BE2C (cell line): Measurements from ENCODE around the gene CRNKL1.

Experiments used
- DNase-seq: peaks from one replicate; pipeline ENCODE4 v3.0.0-alpha.2; 2020
- H3K27me3 ChIP-seq: fragments of 250-450 bp; sonication (Bioruptor Pico); 2 replicates; pipeline ENCODE4 v1.5.1; 2020; ENCODE audit warnings: mild to moderate bottlenecking
- H3K36me3 ChIP-seq: fragments of 250-450 bp; sonication (Bioruptor Pico); 2 replicates; pipeline ENCODE4 v1.5.1; 2020; ENCODE audit warnings: mild to moderate bottlenecking
- H3K4me1 ChIP-seq: fragments of 250-450 bp; sonication (Bioruptor Pico); 2 replicates; pipeline ENCODE4 v1.5.1; 2020
- H3K4me3 ChIP-seq: 2 replicates; pipeline ENCODE4 v1.5.1; 2011; ENCODE audit warnings: low read depth, low read length
- H3K9me3 ChIP-seq: fragments of 250-450 bp; sonication (Bioruptor Pico); 2 replicates; pipeline ENCODE4 v1.5.1; 2020
- CTCF ChIP-seq: IDR thresholded peaks from 2 replicates; pipeline ENCODE4 v1.5.1; 2012; ENCODE audit warnings: mild to moderate bottlenecking, low read depth, low read length

Gene CRNKL1

GRCh38 chr20:20083807-20084206 lies 31.5 kb upstream of the CRNKL1 start:
- Histone ChIP-seq H3K4me1 (peaks cover 7% of the 10 kb centered on the region; the same call in 1 of the 2 replicates), H3K27me3 (no peaks in the 10 kb centered on the region), H3K9me3 (no peaks in the 10 kb centered on the region), H3K4me3 (peak overlapping the region; percentile 44), H3K36me3 (no peaks in the 10 kb centered on the region)
- no peak for DNase-seq
- TF ChIP-seq CTCF: peak; percentile 61

GRCh38 chr20:20079102-20079784 lies 27.0 kb upstream of the CRNKL1 start:
- DNase-seq: no peak
- Histone ChIP-seq H3K27me3 (no peaks in the 10 kb centered on the region; the same call in none of the 2 replicates), H3K4me3 (no peak overlapping the region), H3K9me3 (no peaks in the 10 kb centered on the region), H3K4me1 (no peaks in the 10 kb centered on the region; the same call in 1 of the 2 replicates), H3K36me3 (no peaks in the 10 kb centered on the region)
- no peak for TF ChIP-seq CTCF

GRCh38 chr20:20078041-20078440 lies 25.8 kb upstream of the CRNKL1 start:
- Histone ChIP-seq H3K4me3 (no peak overlapping the region), H3K4me1 (no peaks in the 10 kb centered on the region), H3K9me3 (no peaks in the 10 kb centered on the region), H3K27me3 (peaks cover 12% of the 10 kb centered on the region), H3K36me3 (no peaks in the 10 kb centered on the region)
- TF ChIP-seq CTCF: no peak
- no peak for DNase-seq

GRCh38 chr20:20076297-20077065 lies 24.2 kb upstream of the CRNKL1 start:
- Histone ChIP-seq H3K4me3 (no peak overlapping the region), H3K9me3 (no peaks in the 10 kb centered on the region), H3K4me1 (no peaks in the 10 kb centered on the region), H3K36me3 (no peaks in the 10 kb centered on the region), H3K27me3 (peaks cover 13% of the 10 kb centered on the region)
- TF ChIP-seq CTCF: no peak
- DNase-seq: no peak

GRCh38 chr20:20075032-20075431 lies 22.8 kb upstream of the CRNKL1 start:
- Histone ChIP-seq H3K4me1 (no peaks in the 10 kb centered on the region), H3K36me3 (no peaks in the 10 kb centered on the region), H3K27me3 (peaks cover 13% of the 10 kb centered on the region), H3K4me3 (no peak overlapping the region), H3K9me3 (no peaks in the 10 kb centered on the region)
- no peak for DNase-seq
- no peak for TF ChIP-seq CTCF
